Activated CD4-positive, alpha-beta T cell treated with anti-CD3 and anti-CD28 coated beads for 1 hour (primary cell): ENCODE measurements around the gene DDX42.
"Not testable (repeated sequence)": the region's sequence is repeated elsewhere in the genome, so short reads cannot be mapped to it uniquely, and the experiment has no call there.

Experiments used
- DNase-seq: peaks from one replicate; pipeline ENCODE4 v3.0.0-alpha.2; 2020

DDX42 gene

GRCh38 chr17:63780507-63780906 is 6.5 kb downstream of the DDX42 start:
- DNase-seq, result no peak

GRCh38 chr17:63780928-63781327 is 7.0 kb downstream of the DDX42 start:
- DNase-seq, result no peak

- DNase-seq, result no peak
These were observed 9.6 kb downstream of the DDX42 start for GRCh38 chr17:63783522-63783921.

- no peak for DNase-seq
These were observed 11.6 kb downstream of the DDX42 start for GRCh38 chr17:63785556-63785955.

GRCh38 chr17:63786117-63786516 is 12.1 kb downstream of the DDX42 start:
- DNase-seq, result no peak

- no peak for DNase-seq
These were observed 13.2 kb downstream of the DDX42 start for GRCh38 chr17:63786971-63787711.

GRCh38 chr17:63790057-63790456 is 16.1 kb downstream of the DDX42 start:
- no peak for DNase-seq

GRCh38 chr17:63792055-63792729 is 18.2 kb downstream of the DDX42 start:
- no peak for DNase-seq

GRCh38 chr17:63796375-63796774 is 22.4 kb downstream of the DDX42 start:
- not testable (repeated sequence) for DNase-seq

GRCh38 chr17:63798572-63799106 is 24.7 kb downstream of the DDX42 start:
- no peak for DNase-seq

- no peak for DNase-seq
These were observed 26.8 kb downstream of the DDX42 start for GRCh38 chr17:63800783-63801182.

GRCh38 chr17:63804328-63804727 is 30.4 kb downstream of the DDX42 start:
- no peak for DNase-seq

GRCh38 chr17:63805591-63805990 is 31.6 kb downstream of the DDX42 start:
- DNase-seq, result no peak

GRCh38 chr17:63809970-63810369 is 36.0 kb downstream of the DDX42 start:
- DNase-seq, result no peak

GRCh38 chr17:63816123-63816522 is 42.2 kb downstream of the DDX42 start:
- DNase-seq, result no peak

- DNase-seq, result no peak
These were observed 42.7 kb downstream of the DDX42 start for GRCh38 chr17:63816669-63817068.

- no peak for DNase-seq
These were observed 43.9 kb downstream of the DDX42 start for GRCh38 chr17:63817736-63818385.

- DNase-seq, result no peak
These were observed 45.2 kb downstream of the DDX42 start for GRCh38 chr17:63819131-63819530.

- no peak for DNase-seq
These were observed 45.9 kb downstream of the DDX42 start for GRCh38 chr17:63819585-63820537.

GRCh38 chr17:63820963-63821561 is 47.1 kb downstream of the DDX42 start:
- DNase-seq, result no peak

- no peak for DNase-seq
These were observed 47.8 kb downstream of the DDX42 start for GRCh38 chr17:63821804-63822203.

GRCh38 chr17:63822537-63822936 is 48.6 kb downstream of the DDX42 start:
- no peak for DNase-seq
